Tibial nerve (tissue), 4 donors: Measurements from ENCODE around the gene HECTD4. TPM values are rescaled to one million over a fixed set of nuclear protein-coding genes. Genes with fewer than 3 reads are reported as not detected.

Experiments used
- DNase-seq, 2 donors: peaks; one replicate each; pipeline ENCODE4 v3.0.0-alpha.2; 2019; ENCODE audit warnings: low spot score in 2 of 2
- H3K27ac ChIP-seq, 4 donors: fragments of 200-600 bp; sonication (generic) in 3 of 4; one replicate each; pipeline ENCODE4 v1.5.1; 2017 to 2019; ENCODE audit warnings: mild to moderate bottlenecking in 1 of 4
- H3K27me3 ChIP-seq, 2 donors: fragments of 200-600 bp; sonication (generic) in 1 of 2; one replicate each; pipeline versions ENCODE4 v1.5.1 to v1.6.0; 2017 to 2019
- H3K36me3 ChIP-seq, 3 donors: fragments of 200-600 bp; sonication (generic); one replicate each; pipeline ENCODE4 v1.5.1; 2018 to 2019
- H3K4me1 ChIP-seq, 4 donors: fragments of 200-600 bp; sonication (generic) in 3 of 4; one replicate each; pipeline ENCODE4 v1.5.1; 2017 to 2019
- H3K4me3 ChIP-seq, 4 donors: fragments of 200-600 bp; sonication (generic) in 3 of 4; one replicate each; pipeline ENCODE4 v1.5.1; 2017 to 2019; ENCODE audit warnings: mild to moderate bottlenecking in 1 of 4, moderate library complexity in 1 of 4
- H3K9me3 ChIP-seq, 4 donors: fragments of 200-600 bp; sonication (generic) in 3 of 4; one replicate each; pipeline ENCODE4 v1.5.1; 2017 to 2019
- EP300 ChIP-seq, 2 donors: sonication (generic); formaldehyde crosslinking; IDR thresholded peaks; one replicate each; pipeline ENCODE4 v1.6.1; 2017; ENCODE audit warnings: antibody characterized with exemption in 2 of 2, mild to moderate bottlenecking in 1 of 2
- POLR2A ChIP-seq, 2 donors: fragments of 450-650 bp; IDR thresholded peaks; one replicate each; pipeline ENCODE4 v1.6.1; 2017; ENCODE audit warnings: antibody characterized with exemption in 2 of 2, mild to moderate bottlenecking in 2 of 2, moderate library complexity in 2 of 2
- WGBS, 2 donors: methylation state at CpG; one replicate each; pipeline ENCODE4 v1.1.5; 2018; 5-methylcytosine and 5-hydroxymethylcytosine counted together
- total RNA-seq, 4 donors: library from RNA; depleted of rRNA; stranded (reverse); fragments of >200 nt; gene quantifications; one replicate each; pipeline ENCODE4 v1.1.0, GENCODE V29; 2016
- TF ChIP-seq, protein P1 (sequence below), 5 experiments: fragments of 200-600 bp in 3 of 5; fragments of 450-650 bp in 2 of 5; sonication (generic) in 3 of 5; IDR thresholded peaks; one replicate each; pipeline ENCODE4 v1.5.1; 2016 to 2019; ENCODE audit warnings: antibody characterized with exemption in 5 of 5, mild to moderate bottlenecking in 3 of 5, moderate library complexity in 2 of 5

The HECTD4 gene
- total RNA-seq, 4 donors from 2014 or later: 43.0 to 70.5 (median 58.5) TPM

DNA sequence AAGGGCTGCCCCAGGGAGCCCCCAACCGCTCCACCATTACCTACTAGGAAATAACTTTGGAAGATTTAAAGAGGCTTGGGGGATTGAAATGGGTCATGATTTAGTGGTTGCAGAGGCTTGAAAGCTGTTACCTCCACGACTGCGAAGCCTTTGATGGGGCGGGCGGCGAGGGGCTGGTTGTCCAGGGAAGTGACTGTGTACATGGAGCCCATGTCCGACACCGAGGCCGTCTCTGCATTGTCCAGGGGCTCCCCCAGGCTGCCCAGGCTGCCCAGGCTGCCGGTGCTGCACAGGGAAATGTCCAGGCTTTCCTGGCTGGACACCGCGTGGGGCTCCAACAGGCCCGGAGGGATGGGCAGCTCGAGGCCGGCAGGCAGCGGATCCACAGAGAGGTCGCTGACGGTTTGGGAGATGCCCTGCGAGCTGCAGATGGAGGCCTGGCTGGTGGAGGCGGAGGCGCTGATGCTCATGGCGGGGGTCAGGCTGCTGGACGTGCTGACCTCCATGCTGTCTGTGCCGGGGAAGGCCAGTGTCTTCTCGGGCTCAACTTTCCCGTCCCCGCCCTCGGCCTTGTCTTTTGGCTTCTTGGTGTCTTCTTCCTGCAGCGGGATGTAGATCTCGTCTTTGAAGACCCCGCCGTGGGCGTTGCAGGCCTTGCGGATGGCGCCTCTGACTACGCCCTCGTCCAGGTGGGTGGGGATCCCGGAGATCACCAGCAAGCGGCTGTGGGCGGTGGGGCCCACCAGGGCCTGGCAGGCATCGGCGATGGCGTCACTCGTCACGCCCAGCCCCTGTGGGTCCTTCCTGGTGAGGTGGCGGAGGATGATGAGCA is 198.0 kb downstream of the HECTD4 start:
- WGBS, 2 donors: 94 to 96% methylated on average over 36 to 46 of the region's 46 CpGs
- DNase-seq: no peak
- no peak for TF ChIP-seq POLR2A (IDR thresholded peaks at IDR 0.05)
- TF ChIP-seq EP300 (IDR thresholded peaks at IDR 0.05): no peak
- TF ChIP-seq, protein P1, sequence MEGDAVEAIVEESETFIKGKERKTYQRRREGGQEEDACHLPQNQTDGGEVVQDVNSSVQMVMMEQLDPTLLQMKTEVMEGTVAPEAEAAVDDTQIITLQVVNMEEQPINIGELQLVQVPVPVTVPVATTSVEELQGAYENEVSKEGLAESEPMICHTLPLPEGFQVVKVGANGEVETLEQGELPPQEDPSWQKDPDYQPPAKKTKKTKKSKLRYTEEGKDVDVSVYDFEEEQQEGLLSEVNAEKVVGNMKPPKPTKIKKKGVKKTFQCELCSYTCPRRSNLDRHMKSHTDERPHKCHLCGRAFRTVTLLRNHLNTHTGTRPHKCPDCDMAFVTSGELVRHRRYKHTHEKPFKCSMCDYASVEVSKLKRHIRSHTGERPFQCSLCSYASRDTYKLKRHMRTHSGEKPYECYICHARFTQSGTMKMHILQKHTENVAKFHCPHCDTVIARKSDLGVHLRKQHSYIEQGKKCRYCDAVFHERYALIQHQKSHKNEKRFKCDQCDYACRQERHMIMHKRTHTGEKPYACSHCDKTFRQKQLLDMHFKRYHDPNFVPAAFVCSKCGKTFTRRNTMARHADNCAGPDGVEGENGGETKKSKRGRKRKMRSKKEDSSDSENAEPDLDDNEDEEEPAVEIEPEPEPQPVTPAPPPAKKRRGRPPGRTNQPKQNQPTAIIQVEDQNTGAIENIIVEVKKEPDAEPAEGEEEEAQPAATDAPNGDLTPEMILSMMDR (IDR thresholded peaks at IDR 0.05): no peak
- Histone ChIP-seq H3K27me3 (no peaks in the 10 kb centered on the region), H3K27ac (peak overlapping the region; percentile 43 to 75 (median 62)), H3K4me1 (peaks cover 0 to 50% (median 14%) of the 10 kb centered on the region in 4 donors), H3K36me3 (peaks cover 0 to 47% (median 9%) of the 10 kb centered on the region in 3 donors), H3K4me3 (no peak overlapping the region), H3K9me3 (no peaks in the 10 kb centered on the region)

DNA sequence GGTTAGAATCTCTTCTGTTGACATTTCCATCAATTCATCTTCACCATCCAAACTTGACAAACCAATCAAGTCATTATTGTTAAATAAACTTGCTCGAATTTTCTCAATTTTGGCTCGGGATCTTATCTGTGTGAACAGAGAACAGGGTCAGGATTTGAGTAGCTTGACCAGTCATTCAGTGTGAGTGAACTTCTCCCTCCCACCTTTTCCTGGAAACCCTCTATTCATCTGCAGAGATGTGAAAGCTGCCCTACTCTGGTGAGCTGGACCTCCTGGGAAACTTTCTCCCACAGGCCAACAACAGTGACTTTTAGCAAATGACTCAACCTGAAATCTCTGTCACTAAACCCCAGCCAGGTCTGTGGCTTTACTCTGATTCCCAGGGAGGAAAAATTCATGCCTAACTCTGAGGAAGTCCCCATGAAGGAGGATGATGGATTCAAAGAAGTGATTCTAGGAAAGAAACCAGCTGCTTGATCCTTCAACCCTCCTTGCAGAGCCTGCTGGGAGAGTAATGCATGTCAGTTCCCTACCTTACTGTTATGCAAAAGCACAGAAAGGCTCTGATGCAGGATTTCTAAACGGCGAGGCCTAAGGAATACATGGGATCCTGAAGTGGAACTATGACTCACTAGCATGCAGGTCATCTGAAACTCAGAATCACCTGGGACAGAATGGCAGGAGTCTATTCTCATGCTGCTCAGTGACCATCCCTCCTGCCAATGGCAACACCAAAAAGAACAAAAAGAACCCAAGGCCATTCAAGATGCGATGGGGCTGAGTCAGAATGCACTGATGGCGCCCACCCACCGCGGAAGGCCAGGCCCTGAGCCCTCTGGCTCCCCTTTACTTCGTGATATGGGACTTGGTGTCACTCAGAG is 198.8 kb downstream of the HECTD4 start:
- no peaks in the 10 kb centered on the region for H3K27me3 ChIP-seq
- H3K27ac ChIP-seq: peak overlapping the region; percentile 10 to 75 (median 52)
- no peak for DNase-seq
- H3K9me3 ChIP-seq: no peaks in the 10 kb centered on the region
- peaks cover 0 to 50% (median 14%) of the 10 kb centered on the region in 4 donors for H3K4me1 ChIP-seq
- peaks cover under 1 to 48% (median 9%) of the 10 kb centered on the region in 3 donors for H3K36me3 ChIP-seq
- 65 to 66% methylated on average over 9 of the region's 9 CpGs for WGBS, 2 donors
- H3K4me3 ChIP-seq: no peak overlapping the region
- no peak for TF ChIP-seq POLR2A (IDR thresholded peaks at IDR 0.05)

DNA sequence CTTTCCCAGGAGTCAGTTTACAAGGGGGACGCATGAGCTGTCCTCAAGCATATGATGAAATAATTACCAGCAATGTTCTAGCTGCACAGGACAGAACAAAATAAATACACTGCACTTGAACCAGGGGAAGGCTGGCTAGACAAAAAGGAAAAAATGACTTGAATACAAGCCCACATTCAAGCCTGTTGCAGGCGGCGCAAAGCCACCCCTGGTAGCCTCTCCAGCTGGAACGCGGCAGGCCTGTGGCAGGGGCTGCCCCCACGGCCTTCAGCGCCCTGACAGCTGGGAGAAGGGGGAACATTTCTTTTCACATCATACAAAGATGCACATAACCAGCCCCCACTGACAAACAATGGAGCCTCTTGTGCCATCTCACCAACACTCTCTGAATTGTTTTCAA is 199.7 kb downstream of the HECTD4 start:
- TF ChIP-seq POLR2A (IDR thresholded peaks at IDR 0.05) (no peak), EP300 (IDR thresholded peaks at IDR 0.05) (peak; percentile 39 to 95)

DNA sequence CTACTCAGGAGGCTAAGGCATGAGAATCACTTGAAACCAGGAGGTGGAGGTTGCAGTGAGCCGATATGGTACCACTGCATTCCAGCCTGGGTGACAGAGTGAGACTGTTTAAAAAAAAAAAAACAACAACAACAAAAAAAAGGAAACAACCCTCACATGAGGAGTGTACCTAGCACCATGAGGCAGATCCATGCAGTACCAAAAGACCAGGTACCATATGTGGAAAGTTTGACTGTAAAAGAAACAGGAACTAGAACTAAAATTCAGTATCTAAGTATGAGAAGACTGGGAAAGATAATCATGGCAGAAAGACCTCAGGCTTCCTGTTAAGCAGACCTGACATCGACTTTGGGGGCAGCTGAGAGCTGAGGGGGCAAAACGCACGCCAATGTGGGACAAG is 201.8 kb downstream of the HECTD4 start:
- H3K27ac ChIP-seq: peak overlapping the region in 3 of 4 donors; percentile 8 to 75 (median 66)
- peaks cover 0 to 44% (median 17%) of the 10 kb centered on the region in 4 donors for H3K4me1 ChIP-seq
- H3K4me3 ChIP-seq: no peak overlapping the region
- H3K27me3 ChIP-seq: no peaks in the 10 kb centered on the region
- DNase-seq: no peak
- WGBS, 2 donors: 89 to 92% methylated on average over 4 of the region's 4 CpGs
- TF ChIP-seq, protein P1 (IDR thresholded peaks at IDR 0.05): no peak
- TF ChIP-seq POLR2A (IDR thresholded peaks at IDR 0.05) (no peak), EP300 (IDR thresholded peaks at IDR 0.05) (no peak)
- no peaks in the 10 kb centered on the region for H3K9me3 ChIP-seq
- peaks cover 4 to 61% (median 9%) of the 10 kb centered on the region in 3 donors for H3K36me3 ChIP-seq

More for the DNA sequence above, 199.7 kb downstream of the HECTD4 start:
- WGBS, 2 donors: 50% methylated on average over 7 of the region's 7 CpGs
- peaks cover 0 to 50% (median 14%) of the 10 kb centered on the region in 4 donors for H3K4me1 ChIP-seq
- DNase-seq: peak in 1 of 2 donors; percentile 43
- H3K36me3 ChIP-seq: peaks cover 4 to 55% (median 9%) of the 10 kb centered on the region in 3 donors
- no peak overlapping the region for H3K4me3 ChIP-seq
- H3K27me3 ChIP-seq: no peaks in the 10 kb centered on the region
- no peaks in the 10 kb centered on the region for H3K9me3 ChIP-seq
- H3K27ac ChIP-seq: peak overlapping the region; percentile 46 to 75 (median 58)

DNA sequence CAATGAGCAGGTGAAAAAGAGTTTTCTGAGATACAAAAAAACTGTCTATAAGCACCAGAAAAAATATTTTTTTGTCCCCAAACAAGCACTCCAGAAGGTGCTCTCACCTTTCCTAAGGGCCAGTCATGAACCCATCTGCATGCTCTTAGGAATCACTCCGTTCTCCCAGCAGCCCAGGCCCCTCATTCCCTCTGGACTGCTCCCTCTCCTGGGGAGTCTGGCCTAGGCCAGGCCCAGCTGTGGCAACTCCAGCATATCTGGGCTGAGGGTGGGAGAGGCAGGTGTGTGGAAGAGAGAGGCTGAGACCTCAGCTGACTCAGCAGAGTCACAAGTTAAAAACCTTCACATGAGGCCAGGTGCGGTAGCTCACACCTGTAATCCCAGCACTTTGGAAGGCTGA is 202.3 kb downstream of the HECTD4 start:
- TF ChIP-seq POLR2A (IDR thresholded peaks at IDR 0.05) (no peak), EP300 (IDR thresholded peaks at IDR 0.05) (no peak)
- TF ChIP-seq, protein P1 (IDR thresholded peaks at IDR 0.05): no peak
- peaks cover 0 to 44% (median 13%) of the 10 kb centered on the region in 4 donors for H3K4me1 ChIP-seq
- H3K27ac ChIP-seq: peak overlapping the region in 3 of 4 donors; percentile 8 to 75 (median 66)
- H3K4me3 ChIP-seq: no peak overlapping the region
- peaks cover 4 to 62% (median 10%) of the 10 kb centered on the region in 3 donors for H3K36me3 ChIP-seq
- no peaks in the 10 kb centered on the region for H3K27me3 ChIP-seq
- 73 to 91% methylated on average over 2 of the region's 2 CpGs for WGBS, 2 donors
- DNase-seq: no peak
- H3K9me3 ChIP-seq: no peaks in the 10 kb centered on the region
